ENCODE measurements around the gene NECTIN2.

- TF ChIP-seq EZH2phosphoT487 (IDR thresholded peaks at IDR 0.05; ENCODE audit: borderline replicate concordance, low read length) = no peak
- TF ChIP-seq CTCF (IDR thresholded peaks at IDR 0.05; ENCODE audit: low read depth, low read length, poor library complexity, severe bottlenecking) = peak; percentile 60
These were observed 58.4 kb downstream of the NECTIN2 start for GRCh38 chr19:44904426-44904994.
